Heart left ventricle (tissue), 13 donors: ENCODE data around the gene WDR37.

Experiments used
- CTCF ChIP-seq, 12 donors: fragments of 200-600 bp; sonication (generic) in 4 of 12; IDR thresholded peaks; one replicate each; pipeline versions ENCODE4 v1.5.0 to v1.8.0; 2018 to 2022; ENCODE audit warnings: antibody characterized with exemption in 12 of 12, mild to moderate bottlenecking in 5 of 12
- POLR2A ChIP-seq, 2 donors: fragments of 450-650 bp; IDR thresholded peaks; one replicate each; pipeline ENCODE4 v1.6.1; 2017; ENCODE audit warnings: antibody characterized with exemption in 2 of 2, mild to moderate bottlenecking in 2 of 2, moderate library complexity in 2 of 2
- donor health status: ischemic (EF 13 %, LVEDD 7.1; RV severe dilation, severe dysfunction).
- donor health status: DM: no; HTN: yes; CAD: no.
- donor health status: DM: no; HTN: no; CAD: no.
- donor health status: ischemic (EF 25% LVEDD 6.9; RV normal size, moderate dysfunction).
- donor health status: ischemic (EF 25% LVEDD 5.7; RV mildly dilated, moderate dysfunction).
- donor health status: ischemic (EF 35%, LVEDD 5.7; RV mildly dilated, moderate dysfunction).
- donor health status: nonischemic (EF 11% LVEDD 7.7; RV severe dilation, severe dysfunction).
- donor health status: DM: yes; HTN: yes; CAD: no.
- donor health status: PGD.
- donor health status: ischemic (EF 29% LVEDD 5.4; RV normal size, mild dysfunction).
- donor health status: nonischemic (EF 23%, LVEDD 6.1; RV moderate dilation, normal function).

- TF ChIP-seq CTCF (IDR thresholded peaks at IDR 0.05) (no peak), POLR2A (IDR thresholded peaks at IDR 0.05) (no peak)
These were observed 58.8 kb downstream of the WDR37 start for GRCh38 chr10:1114719-1115606.
